Activated CD8-positive, alpha-beta T cell treated with anti-CD3 and anti-CD28 coated beads for 36 hours (primary cell): ENCODE data around the gene HDAC8. TPM values are rescaled to one million over a fixed set of nuclear protein-coding genes. Genes with fewer than 3 reads are reported as not detected.
"Not testable (repeated sequence)": the region's sequence is repeated elsewhere in the genome, so short reads cannot be mapped to it uniquely, and the experiment has no call there.

Source experiments
- ATAC-seq: fragments of 200-7000 bp; cut with Tn5 transposase; one replicate; pipeline ENCODE4 v1.10.0; 2021; ENCODE audit warnings: mild to moderate bottlenecking, moderate library complexity
- CTCF ChIA-PET: fragments of 350-600 bp; sonication (Branson Sonifier 250); formaldehyde crosslinking; loops from one replicate; lab custom pipeline; 2021; ENCODE audit warnings: antibody characterized with exemption; lab: Charles Lee
- POLR2A ChIA-PET: fragments of 350-600 bp; sonication (Branson Sonifier 250); formaldehyde crosslinking; loops from one replicate; lab custom pipeline; 2021; ENCODE audit warnings: antibody characterized with exemption; lab: Charles Lee
- DNase-seq: peaks from one replicate; pipeline ENCODE4 v3.0.0-alpha.2; 2020
- H3K27ac Mint-ChIP-seq: one replicate; pipeline ENCODE4 v1.8.0; 2021; ENCODE audit warnings: mild to moderate bottlenecking, mixed read lengths
- H3K27me3 Mint-ChIP-seq: one replicate; pipeline ENCODE4 v1.8.0; 2021; ENCODE audit warnings: mixed read lengths
- H3K36me3 Mint-ChIP-seq: one replicate; pipeline ENCODE4 v1.8.0; 2021; ENCODE audit warnings: low read depth, mixed read lengths
- H3K4me1 Mint-ChIP-seq: one replicate; pipeline ENCODE4 v1.8.0; 2021; ENCODE audit warnings: low read depth, mixed read lengths
- H3K4me3 Mint-ChIP-seq: one replicate; pipeline ENCODE4 v1.8.0; 2021; ENCODE audit warnings: mild to moderate bottlenecking, moderate library complexity, mixed read lengths
- H3K9me3 Mint-ChIP-seq: one replicate; pipeline ENCODE4 v1.8.0; 2021; ENCODE audit warnings: mixed read lengths
- intact Hi-C: fragments of 100-400 bp; cut with micrococcal nuclease; formaldehyde crosslinking; loops from one replicate; pipeline ENCODE4 v1.10.0; 2022
- total RNA-seq, 2 experiments: library from RNA; stranded (reverse); gene quantifications; one replicate each; pipeline ENCODE4 v1.2.3, GENCODE V29; 2021
- TF ChIP-seq, protein P1 (sequence below): fragments of 200-600 bp; IDR thresholded peaks from one replicate; pipeline ENCODE4 v1.8.0; 2022; ENCODE audit warnings: antibody characterized with exemption, mild to moderate bottlenecking

Gene HDAC8
- total RNA-seq, 2 experiments from 2014 or later: 14.6 to 17.8 TPM

DNA sequence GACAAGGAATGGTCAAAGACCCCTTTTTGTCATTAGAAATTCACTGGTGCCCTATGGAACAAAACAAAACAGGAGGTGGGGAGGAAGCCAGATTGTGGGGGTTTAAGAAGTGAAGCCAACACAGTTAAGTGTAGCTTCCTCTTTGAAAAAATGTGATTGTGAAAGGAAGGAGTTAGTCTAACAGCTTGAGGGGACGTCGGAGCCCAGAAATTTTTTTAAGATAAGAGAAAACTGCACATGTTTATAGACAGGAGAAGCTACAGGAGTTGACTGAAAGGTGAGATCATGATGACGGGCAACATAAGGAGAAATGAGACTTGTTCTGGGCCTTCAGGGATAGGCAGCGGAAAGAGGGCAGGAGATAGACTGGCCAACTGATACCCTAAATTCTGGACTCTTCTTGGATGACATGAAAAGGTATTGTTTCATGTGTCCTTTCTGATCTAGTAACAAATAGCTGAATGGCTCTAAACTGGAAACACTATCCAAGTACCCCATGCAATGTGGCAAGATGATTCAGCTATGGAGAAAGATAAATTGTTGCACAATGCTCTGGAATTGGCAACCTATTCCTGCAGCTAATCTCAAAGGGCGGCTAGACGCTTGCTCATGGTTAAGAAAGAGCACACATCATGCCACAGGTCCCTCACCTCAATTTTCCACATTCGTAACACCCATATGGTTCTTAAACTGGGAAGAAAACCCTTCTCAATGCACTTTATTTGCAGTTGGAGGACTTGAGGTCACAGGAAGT is 3.7 kb upstream of the HDAC8 start:
- H3K27ac Mint-ChIP-seq: no peak overlapping the region
- ChIA-PET POLR2A (interaction anchor here (1.2 kb wide), 1 partner anchor 15 kb away, joined by 3 read pairs; no protein-coding TSS in a partner anchor), CTCF (no interaction called here)
- peaks cover 4% of the 10 kb centered on the region for H3K4me1 Mint-ChIP-seq
- no peak for ATAC-seq
- no peak for DNase-seq
- no peak overlapping the region for H3K4me3 Mint-ChIP-seq
- TF ChIP-seq, protein P1, sequence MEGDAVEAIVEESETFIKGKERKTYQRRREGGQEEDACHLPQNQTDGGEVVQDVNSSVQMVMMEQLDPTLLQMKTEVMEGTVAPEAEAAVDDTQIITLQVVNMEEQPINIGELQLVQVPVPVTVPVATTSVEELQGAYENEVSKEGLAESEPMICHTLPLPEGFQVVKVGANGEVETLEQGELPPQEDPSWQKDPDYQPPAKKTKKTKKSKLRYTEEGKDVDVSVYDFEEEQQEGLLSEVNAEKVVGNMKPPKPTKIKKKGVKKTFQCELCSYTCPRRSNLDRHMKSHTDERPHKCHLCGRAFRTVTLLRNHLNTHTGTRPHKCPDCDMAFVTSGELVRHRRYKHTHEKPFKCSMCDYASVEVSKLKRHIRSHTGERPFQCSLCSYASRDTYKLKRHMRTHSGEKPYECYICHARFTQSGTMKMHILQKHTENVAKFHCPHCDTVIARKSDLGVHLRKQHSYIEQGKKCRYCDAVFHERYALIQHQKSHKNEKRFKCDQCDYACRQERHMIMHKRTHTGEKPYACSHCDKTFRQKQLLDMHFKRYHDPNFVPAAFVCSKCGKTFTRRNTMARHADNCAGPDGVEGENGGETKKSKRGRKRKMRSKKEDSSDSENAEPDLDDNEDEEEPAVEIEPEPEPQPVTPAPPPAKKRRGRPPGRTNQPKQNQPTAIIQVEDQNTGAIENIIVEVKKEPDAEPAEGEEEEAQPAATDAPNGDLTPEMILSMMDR: no peak
- no peaks in the 10 kb centered on the region for H3K9me3 Mint-ChIP-seq
- no peaks in the 10 kb centered on the region for H3K36me3 Mint-ChIP-seq
- intact Hi-C loops: no loop called here
- no peaks in the 10 kb centered on the region for H3K27me3 Mint-ChIP-seq

DNA sequence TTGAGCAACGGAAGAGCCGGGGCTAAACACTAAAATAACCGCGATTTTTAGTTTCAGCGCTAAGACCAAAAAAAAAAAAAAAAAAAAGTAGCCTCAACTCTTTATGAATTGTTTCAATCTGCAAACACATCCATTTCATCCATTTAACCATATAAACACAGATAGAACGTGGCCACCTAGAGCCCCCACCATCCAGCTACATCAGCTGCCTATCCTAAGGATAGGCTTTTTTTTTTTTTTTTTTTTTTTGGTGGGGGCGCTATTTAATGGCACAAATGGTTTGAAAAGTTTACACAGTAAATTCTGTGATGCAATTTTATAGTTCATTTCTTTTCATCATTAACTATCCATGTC is 492 bp upstream of the HDAC8 start:
- H3K4me1 Mint-ChIP-seq: peaks cover 8% of the 10 kb centered on the region
- ATAC-seq: peak; percentile 18

DNA sequence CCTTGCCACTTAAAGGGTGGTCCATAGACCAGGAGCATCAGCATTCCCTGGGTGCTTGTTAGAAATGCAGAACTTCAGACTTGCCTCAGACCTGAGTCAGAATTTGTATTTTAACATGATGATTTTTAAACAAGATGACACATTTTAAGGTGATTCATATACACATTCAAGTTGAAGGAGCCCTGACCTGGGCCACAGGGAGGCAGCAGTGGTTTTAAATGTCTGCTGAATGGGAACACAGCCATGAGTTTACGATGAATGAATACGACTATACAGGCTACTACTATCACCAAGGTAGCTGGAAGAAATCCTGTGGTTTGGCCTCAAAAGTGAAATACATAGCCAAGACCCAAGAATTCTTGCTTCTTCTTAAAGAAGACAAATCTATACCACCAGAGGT is 2.9 kb downstream of the HDAC8 start:
- no peaks in the 10 kb centered on the region for H3K27me3 Mint-ChIP-seq
- CTCF ChIA-PET: interaction anchor here (1.7 kb wide), 1 partner anchor 15 kb away, joined by 4 read pairs; no protein-coding TSS in a partner anchor
- H3K9me3 Mint-ChIP-seq: no peaks in the 10 kb centered on the region
- intact Hi-C loops: no loop called here
- POLR2A ChIA-PET: no interaction called here
- peaks cover 8% of the 10 kb centered on the region for H3K4me1 Mint-ChIP-seq
- no peak overlapping the region for H3K4me3 Mint-ChIP-seq
- peaks cover 14% of the 10 kb centered on the region for H3K36me3 Mint-ChIP-seq
- peak; percentile 33 for DNase-seq
- no peak overlapping the region for H3K27ac Mint-ChIP-seq
- TF ChIP-seq, protein P1: no peak
- ATAC-seq: no peak

More for the DNA sequence above, 492 bp upstream of the HDAC8 start:
- ChIA-PET CTCF (interaction anchor here (1.3 kb wide), 1 partner anchor 48 kb away, joined by 4 read pairs; no protein-coding TSS in a partner anchor), POLR2A (interaction anchor here (0.7 kb wide), 1 partner anchor 267 kb away, joined by 3 read pairs; no protein-coding TSS in a partner anchor)
- no peaks in the 10 kb centered on the region for H3K9me3 Mint-ChIP-seq
- peak overlapping the region; percentile 94 for H3K27ac Mint-ChIP-seq
- DNase-seq: no peak
- peaks cover 8% of the 10 kb centered on the region for H3K36me3 Mint-ChIP-seq
- intact Hi-C loops: no loop called here
- TF ChIP-seq, protein P1: no peak
- peak overlapping the region; percentile 97 for H3K4me3 Mint-ChIP-seq
- H3K27me3 Mint-ChIP-seq: no peaks in the 10 kb centered on the region

DNA sequence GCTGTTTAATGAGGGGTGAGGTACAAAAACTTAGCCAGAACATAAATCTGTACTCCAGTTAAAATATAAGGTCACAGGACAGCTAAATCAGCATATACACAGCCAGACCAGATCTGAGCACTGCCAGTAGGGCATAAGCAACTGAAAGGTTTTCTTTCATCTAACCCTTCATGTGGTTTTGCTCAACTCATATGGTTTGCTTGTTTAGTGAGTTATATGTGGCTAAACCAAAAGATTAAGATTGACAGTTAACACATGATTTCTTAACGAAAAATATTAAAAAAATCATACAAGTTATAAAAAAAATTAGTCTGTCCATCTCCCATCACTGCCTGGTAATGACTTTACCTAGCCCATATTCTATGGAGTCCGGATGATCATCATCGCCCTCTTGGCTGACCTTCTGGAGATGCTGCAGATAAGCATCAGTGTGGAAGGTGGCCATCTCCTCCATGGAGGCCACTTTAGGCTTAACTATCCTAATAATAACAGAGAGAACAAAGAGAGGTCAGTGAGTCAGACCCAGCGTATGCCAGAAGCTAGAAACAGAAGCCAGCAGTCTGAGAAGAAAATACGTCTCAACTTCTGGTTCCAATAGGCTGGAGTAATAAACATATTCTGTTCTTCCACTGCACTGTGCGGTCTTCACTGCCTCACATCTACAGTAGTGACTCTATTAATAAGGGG is 4.1 kb downstream of the HDAC8 start:
- intact Hi-C loops: no loop called here
- ATAC-seq: no peak
- ChIA-PET POLR2A (no interaction called here), CTCF (no interaction called here)
- H3K4me1 Mint-ChIP-seq: peaks cover 8% of the 10 kb centered on the region
- H3K4me3 Mint-ChIP-seq: no peak overlapping the region
- no peaks in the 10 kb centered on the region for H3K9me3 Mint-ChIP-seq
- DNase-seq: no peak
- H3K27me3 Mint-ChIP-seq: no peaks in the 10 kb centered on the region
- H3K27ac Mint-ChIP-seq: no peak overlapping the region
- TF ChIP-seq, protein P1: no peak
- H3K36me3 Mint-ChIP-seq: peaks cover 14% of the 10 kb centered on the region

DNA sequence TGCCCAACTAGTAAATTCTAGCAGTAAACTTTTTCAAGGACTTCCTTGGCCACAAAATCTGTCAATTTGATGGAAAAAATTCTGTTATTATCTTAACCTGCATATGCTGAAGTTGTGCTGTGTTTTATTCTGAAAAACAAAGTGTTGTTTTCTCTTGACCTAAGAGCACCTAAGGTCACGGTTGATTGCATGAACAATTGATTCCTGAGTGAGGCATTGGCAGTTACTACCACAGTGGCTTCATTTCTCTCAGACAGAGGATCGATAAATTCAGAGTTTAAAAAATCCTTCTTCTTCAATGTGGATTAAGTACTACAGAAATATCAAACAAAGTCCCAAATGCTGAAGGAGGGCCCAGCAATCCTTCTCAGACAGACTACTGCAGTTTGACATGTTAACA is 6.2 kb downstream of the HDAC8 start:
- ATAC-seq: no peak
- CTCF ChIA-PET: no interaction called here

DNA sequence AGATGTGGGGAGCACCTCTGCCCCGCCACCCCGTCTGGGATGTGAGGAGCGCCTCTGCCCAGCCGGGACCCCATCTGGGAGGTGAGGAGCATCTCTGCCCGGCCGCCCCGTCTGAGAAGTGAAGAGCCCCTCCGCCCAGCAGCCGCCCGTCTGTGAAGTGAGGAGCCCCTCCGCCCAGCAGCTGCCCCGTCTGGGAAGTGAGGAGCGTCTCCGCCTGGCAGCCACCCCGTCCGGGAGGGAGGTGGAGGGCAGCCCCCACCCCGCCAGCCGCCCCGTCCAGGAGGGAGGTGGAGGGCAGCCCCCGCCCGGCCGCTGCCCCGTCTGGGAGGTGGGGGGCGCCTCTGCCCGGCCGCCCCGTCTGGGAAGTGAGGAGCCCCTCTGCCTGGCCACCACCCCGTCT is 13.0 kb downstream of the HDAC8 start:
- H3K27me3 Mint-ChIP-seq, H3K4me1 Mint-ChIP-seq, H3K4me3 Mint-ChIP-seq, intact Hi-C loops, DNase-seq, H3K9me3 Mint-ChIP-seq, CTCF ChIA-PET, POLR2A ChIA-PET, H3K27ac Mint-ChIP-seq, ATAC-seq: not testable (repeated sequence)
- peaks cover 23% of the 10 kb centered on the region for H3K36me3 Mint-ChIP-seq

More for the DNA sequence above, 6.2 kb downstream of the HDAC8 start:
- no peak for DNase-seq
- POLR2A ChIA-PET: no interaction called here
- H3K27ac Mint-ChIP-seq: no peak overlapping the region
- no peak overlapping the region for H3K4me3 Mint-ChIP-seq
- H3K9me3 Mint-ChIP-seq: no peaks in the 10 kb centered on the region
- H3K4me1 Mint-ChIP-seq: peaks cover 6% of the 10 kb centered on the region
- intact Hi-C loops: no loop called here
- H3K36me3 Mint-ChIP-seq: peaks cover 23% of the 10 kb centered on the region
- TF ChIP-seq, protein P1: no peak
- no peaks in the 10 kb centered on the region for H3K27me3 Mint-ChIP-seq
